ENCODE results near the gene MAP2K1. TPM values are rescaled to one million over a fixed set of nuclear protein-coding genes. Genes with fewer than 3 reads are reported as not detected.
"Not testable (repeated sequence)": the region's sequence is repeated elsewhere in the genome, so short reads cannot be mapped to it uniquely, and the experiment has no call there.

MAP2K1 gene
- total RNA-seq, 1 donor from 2014 or later: 21.2 TPM

DNA sequence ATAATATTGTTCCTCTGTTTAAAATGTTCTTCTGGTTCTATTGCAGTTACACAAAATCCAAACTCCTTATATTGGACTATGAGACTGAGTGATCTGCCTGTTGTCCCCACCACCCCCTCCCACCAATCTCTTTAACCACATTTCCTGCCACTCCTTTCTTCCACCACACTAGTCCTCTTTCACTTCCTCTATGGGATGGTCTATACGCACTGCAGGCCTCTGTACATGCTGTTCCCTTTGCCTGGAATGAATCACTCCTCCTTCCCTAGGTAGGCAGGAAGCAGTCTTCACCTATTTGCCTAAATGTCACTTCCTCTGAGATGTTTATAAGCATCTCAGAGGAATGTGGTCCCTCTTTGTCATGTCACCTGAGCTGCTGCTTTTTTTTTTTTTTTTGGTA, 4.0 kb downstream of the MAP2K1 start:
- Histone ChIP-seq H3K4me3 (no peak overlapping the region), H3K9me3 (no peaks in the 10 kb centered on the region), H3K4me1 (peaks cover 6 to 12% of the 10 kb centered on the region in 2 donors), H3K27ac (no peak overlapping the region), H3K27me3 (no peaks in the 10 kb centered on the region), H3K36me3 (no peaks in the 10 kb centered on the region)
- DNase-seq (ENCODE audit: low spot score in 2 of 2): no peak
- TF ChIP-seq, protein P1, sequence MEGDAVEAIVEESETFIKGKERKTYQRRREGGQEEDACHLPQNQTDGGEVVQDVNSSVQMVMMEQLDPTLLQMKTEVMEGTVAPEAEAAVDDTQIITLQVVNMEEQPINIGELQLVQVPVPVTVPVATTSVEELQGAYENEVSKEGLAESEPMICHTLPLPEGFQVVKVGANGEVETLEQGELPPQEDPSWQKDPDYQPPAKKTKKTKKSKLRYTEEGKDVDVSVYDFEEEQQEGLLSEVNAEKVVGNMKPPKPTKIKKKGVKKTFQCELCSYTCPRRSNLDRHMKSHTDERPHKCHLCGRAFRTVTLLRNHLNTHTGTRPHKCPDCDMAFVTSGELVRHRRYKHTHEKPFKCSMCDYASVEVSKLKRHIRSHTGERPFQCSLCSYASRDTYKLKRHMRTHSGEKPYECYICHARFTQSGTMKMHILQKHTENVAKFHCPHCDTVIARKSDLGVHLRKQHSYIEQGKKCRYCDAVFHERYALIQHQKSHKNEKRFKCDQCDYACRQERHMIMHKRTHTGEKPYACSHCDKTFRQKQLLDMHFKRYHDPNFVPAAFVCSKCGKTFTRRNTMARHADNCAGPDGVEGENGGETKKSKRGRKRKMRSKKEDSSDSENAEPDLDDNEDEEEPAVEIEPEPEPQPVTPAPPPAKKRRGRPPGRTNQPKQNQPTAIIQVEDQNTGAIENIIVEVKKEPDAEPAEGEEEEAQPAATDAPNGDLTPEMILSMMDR (IDR thresholded peaks at IDR 0.05): no peak
- intact Hi-C loops (cut with DNase I): no loop called here

DNA sequence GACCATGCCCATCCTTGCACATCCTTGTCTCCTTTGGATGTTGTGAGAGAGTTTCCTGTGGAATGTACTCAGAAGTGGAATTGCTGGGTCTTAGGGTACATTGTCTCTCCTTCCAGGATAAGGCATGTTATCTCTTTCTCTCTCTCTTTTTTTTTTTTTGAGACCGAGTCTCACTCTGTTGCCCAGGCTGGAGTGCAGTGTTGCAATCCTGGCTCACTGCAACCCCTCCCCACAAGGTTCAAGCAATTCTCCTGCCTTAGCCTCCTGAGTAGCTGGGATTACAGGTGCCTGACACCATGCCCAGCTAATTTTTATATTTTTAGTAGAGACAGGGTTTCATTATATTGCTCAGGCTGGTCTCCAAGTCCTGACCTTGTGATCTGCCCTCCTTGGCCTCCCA, 6.3 kb downstream of the MAP2K1 start:
- intact Hi-C loops (cut with DNase I); H3K4me1 ChIP-seq; H3K27me3 ChIP-seq; H3K9me3 ChIP-seq; H3K27ac ChIP-seq; DNase-seq (ENCODE audit: low spot score in 2 of 2); H3K4me3 ChIP-seq; H3K36me3 ChIP-seq: not testable (repeated sequence)

DNA sequence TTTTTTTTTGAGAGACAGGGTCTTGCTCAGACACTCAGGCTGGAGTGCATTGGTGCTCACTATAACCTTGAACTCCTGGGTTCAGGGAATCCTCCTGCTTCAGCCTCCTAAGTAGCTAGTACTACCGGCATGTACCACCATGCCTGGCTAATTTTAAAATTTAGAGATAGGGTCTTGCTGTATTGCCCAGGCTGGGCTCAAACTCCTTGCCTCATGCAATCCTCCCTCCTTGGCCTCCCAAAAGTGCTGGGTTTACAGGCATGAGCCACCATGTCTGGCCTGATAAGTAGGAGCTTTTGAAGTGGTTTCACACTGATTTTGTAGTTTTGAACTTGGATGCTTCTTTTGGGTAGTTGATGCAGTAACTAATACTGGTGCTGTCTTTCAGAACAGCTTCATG, 7.8 kb downstream of the MAP2K1 start:
- no peak overlapping the region for H3K27ac ChIP-seq
- DNase-seq (ENCODE audit: low spot score in 2 of 2): no peak
- no peaks in the 10 kb centered on the region for H3K9me3 ChIP-seq
- peaks cover 0 to 2% of the 10 kb centered on the region in 2 donors for H3K4me1 ChIP-seq
- H3K4me3 ChIP-seq: no peak overlapping the region
- peaks cover 0 to 11% of the 10 kb centered on the region in 2 donors for H3K36me3 ChIP-seq
- intact Hi-C loops (cut with DNase I): no loop called here
- TF ChIP-seq, protein P1 (IDR thresholded peaks at IDR 0.05): no peak
- no peaks in the 10 kb centered on the region for H3K27me3 ChIP-seq

DNA sequence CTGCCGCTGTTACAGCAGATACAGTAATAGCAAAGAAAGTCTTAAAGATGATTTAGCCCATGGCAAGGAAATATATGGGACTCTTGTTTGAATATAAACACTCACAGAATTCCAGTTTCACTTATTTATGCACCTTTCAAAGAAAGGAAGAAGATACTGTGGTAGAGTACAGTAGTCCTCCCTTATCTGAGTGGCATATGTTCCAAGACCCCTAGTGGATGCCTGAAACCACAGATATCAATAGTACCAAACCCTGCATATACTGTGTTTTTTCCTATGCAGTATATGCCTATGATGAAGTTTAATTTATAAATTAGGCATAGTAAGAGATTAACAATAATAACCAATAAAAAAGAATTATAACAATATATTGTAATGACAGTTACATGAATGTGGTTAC, 8.2 kb downstream of the MAP2K1 start:
- no peaks in the 10 kb centered on the region for H3K9me3 ChIP-seq
- no peak overlapping the region for H3K4me3 ChIP-seq
- no peak overlapping the region for H3K27ac ChIP-seq
- DNase-seq (ENCODE audit: low spot score in 2 of 2): no peak
- TF ChIP-seq, protein P1 (IDR thresholded peaks at IDR 0.05): no peak
- peaks cover 0 to 2% of the 10 kb centered on the region in 2 donors for H3K4me1 ChIP-seq
- intact Hi-C loops (cut with DNase I): no loop called here
- H3K27me3 ChIP-seq: no peaks in the 10 kb centered on the region
- peaks cover 0 to 13% of the 10 kb centered on the region in 2 donors for H3K36me3 ChIP-seq

DNA sequence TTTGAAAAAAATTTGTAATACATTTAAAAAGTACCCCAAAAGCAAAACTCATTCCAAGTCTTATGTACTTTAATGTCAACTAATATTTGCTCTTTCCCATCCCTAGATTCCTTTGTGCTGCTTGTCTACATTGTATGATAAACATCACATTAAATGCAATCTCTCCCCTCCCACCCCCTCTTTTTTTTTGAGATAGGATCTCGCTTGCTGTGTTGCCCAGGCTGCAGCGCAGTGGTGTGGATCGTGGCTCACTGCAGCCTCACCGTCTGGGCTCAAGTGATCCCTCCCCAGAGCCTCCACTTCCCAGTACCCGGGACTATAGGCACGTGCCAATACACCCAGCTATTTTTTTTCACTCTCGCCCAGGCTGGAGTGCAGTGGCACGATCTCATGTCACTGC, 12.6 kb downstream of the MAP2K1 start:
- Histone ChIP-seq H3K4me3 (no peak overlapping the region), H3K27ac (no peak overlapping the region), H3K36me3 (peaks cover 0 to 13% of the 10 kb centered on the region in 2 donors), H3K4me1 (peaks cover 0 to 3% of the 10 kb centered on the region in 2 donors), H3K27me3 (no peaks in the 10 kb centered on the region), H3K9me3 (no peaks in the 10 kb centered on the region)
- no peak for DNase-seq (ENCODE audit: low spot score in 2 of 2)
- TF ChIP-seq, protein P1 (IDR thresholded peaks at IDR 0.05): no peak
- intact Hi-C loops (cut with DNase I): no loop called here

DNA sequence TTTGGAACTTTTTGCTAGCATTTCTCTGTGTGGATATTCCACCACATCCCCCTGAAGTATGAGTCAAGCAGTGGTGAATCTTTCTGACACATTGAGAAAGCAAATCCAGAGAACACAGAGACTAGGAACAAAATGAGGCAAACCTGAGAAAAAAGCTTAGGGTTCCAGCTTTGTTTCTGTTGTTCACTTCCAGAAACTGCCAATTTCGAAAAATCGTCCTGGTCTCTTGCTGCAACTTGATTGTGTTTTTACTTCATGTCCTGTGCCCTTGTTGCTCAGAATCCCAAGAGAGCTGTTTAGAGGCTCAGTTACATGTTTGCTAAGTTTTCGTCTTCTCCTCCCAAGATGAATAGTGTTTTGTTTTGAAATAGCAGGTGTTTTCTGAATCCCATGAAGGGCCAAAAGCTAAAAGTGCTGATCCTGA, 13.7 kb downstream of the MAP2K1 start:
- Histone ChIP-seq H3K9me3 (no peaks in the 10 kb centered on the region), H3K4me3 (no peak overlapping the region), H3K27me3 (no peaks in the 10 kb centered on the region), H3K36me3 (peaks cover 0 to 13% of the 10 kb centered on the region in 2 donors), H3K4me1 (peaks cover 5 to 11% of the 10 kb centered on the region in 2 donors), H3K27ac (no peak overlapping the region)
- no peak for DNase-seq (ENCODE audit: low spot score in 2 of 2)
- intact Hi-C loops (cut with DNase I): no loop called here
- TF ChIP-seq, protein P1 (IDR thresholded peaks at IDR 0.05): no peak

Measured in ascending aorta (tissue), 2 donors.